ENCODE measurements around the gene TMUB2. TPM values are rescaled to one million over a fixed set of nuclear protein-coding genes. Genes with fewer than 3 reads are reported as not detected.

TMUB2 gene
- total and polyA plus RNA-seq, 2 of the 13 experiments (the other 11 are each of a cell fraction or from before 2014, with no cell fraction given): 26.9 to 50.8 TPM

DNA sequence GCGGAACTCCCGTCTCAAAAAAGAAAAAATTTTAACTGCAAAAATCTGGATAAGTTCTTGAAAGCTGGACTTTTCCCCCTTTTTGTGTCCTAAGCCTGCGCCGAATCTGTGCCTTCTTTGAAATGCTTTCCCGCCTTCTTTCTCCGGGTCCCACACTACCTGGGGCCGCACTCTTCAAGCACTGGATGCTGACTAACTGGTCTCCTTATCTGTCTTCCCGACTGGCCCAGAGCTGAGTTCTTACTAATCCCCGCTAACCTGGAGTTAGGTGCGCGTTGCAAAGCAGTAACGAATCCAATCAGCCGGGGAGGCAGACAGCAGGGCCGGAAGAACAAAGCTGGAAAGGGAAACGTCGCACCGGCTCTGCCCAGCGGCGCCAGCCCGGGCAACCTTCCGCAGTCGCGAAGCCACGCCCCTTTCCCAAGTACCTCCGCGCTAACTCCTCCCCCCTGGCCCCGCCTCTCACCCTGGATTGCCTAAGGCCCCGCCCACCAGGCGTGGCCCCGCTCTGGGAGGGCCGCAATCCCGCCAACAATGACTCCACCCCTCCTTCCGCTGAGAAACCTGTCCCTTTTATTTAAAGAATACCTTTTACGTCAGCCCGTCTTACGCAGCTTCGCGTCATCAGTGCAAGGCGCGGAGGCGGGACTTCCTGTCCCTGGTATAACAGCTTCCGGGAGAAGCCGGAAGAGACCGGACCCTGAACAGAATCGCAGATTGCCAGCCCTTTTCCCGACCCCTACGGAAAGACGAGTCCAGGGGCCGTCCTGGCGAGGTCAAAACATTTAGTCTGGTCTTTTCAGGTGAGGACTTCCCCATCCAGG lies at the start of gene TMUB2 (continued):
- TF ChIP-seq SP5 (CRISPR knock-in tag; IDR thresholded peaks at IDR 0.05; ENCODE audit: borderline replicate concordance, low read depth) (peak; percentile 91; the same call in 1 of the 2 replicates), ZNF382 (CRISPR knock-in tag; IDR thresholded peaks at IDR 0.05; ENCODE audit: borderline replicate concordance) (no peak), ZNF782 (CRISPR knock-in tag; IDR thresholded peaks at IDR 0.05; ENCODE audit: borderline replicate concordance) (no peak), JUN (CRISPR knock-in tag; IDR thresholded peaks at IDR 0.05) (peak; percentile 17), ZFAT (CRISPR knock-in tag; conservative IDR thresholded peaks at IDR 0.05) (peak; percentile 67; the same call in 1 of the 2 replicates), ZFP1 (CRISPR knock-in tag; IDR thresholded peaks at IDR 0.05) (peak; percentile 1; the same call in 1 of the 2 replicates), ONECUT2 (CRISPR knock-in tag; IDR thresholded peaks at IDR 0.05) (peak; percentile 57; the same call in 1 of the 2 replicates)
- TF ChIP-seq, protein P1, sequence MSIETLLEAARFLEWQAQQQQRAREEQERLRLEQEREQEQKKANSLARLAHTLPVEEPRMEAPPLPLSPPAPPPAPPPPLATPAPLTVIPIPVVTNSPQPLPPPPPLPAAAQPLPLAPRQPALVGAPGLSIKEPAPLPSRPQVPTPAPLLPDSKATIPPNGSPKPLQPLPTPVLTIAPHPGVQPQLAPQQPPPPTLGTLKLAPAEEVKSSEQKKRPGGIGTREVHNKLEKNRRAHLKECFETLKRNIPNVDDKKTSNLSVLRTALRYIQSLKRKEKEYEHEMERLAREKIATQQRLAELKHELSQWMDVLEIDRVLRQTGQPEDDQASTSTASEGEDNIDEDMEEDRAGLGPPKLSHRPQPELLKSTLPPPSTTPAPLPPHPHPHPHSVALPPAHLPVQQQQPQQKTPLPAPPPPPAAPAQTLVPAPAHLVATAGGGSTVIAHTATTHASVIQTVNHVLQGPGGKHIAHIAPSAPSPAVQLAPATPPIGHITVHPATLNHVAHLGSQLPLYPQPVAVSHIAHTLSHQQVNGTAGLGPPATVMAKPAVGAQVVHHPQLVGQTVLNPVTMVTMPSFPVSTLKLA (IDR thresholded peaks at IDR 0.05): peak; percentile 66
- TF ChIP-seq, protein P2, sequence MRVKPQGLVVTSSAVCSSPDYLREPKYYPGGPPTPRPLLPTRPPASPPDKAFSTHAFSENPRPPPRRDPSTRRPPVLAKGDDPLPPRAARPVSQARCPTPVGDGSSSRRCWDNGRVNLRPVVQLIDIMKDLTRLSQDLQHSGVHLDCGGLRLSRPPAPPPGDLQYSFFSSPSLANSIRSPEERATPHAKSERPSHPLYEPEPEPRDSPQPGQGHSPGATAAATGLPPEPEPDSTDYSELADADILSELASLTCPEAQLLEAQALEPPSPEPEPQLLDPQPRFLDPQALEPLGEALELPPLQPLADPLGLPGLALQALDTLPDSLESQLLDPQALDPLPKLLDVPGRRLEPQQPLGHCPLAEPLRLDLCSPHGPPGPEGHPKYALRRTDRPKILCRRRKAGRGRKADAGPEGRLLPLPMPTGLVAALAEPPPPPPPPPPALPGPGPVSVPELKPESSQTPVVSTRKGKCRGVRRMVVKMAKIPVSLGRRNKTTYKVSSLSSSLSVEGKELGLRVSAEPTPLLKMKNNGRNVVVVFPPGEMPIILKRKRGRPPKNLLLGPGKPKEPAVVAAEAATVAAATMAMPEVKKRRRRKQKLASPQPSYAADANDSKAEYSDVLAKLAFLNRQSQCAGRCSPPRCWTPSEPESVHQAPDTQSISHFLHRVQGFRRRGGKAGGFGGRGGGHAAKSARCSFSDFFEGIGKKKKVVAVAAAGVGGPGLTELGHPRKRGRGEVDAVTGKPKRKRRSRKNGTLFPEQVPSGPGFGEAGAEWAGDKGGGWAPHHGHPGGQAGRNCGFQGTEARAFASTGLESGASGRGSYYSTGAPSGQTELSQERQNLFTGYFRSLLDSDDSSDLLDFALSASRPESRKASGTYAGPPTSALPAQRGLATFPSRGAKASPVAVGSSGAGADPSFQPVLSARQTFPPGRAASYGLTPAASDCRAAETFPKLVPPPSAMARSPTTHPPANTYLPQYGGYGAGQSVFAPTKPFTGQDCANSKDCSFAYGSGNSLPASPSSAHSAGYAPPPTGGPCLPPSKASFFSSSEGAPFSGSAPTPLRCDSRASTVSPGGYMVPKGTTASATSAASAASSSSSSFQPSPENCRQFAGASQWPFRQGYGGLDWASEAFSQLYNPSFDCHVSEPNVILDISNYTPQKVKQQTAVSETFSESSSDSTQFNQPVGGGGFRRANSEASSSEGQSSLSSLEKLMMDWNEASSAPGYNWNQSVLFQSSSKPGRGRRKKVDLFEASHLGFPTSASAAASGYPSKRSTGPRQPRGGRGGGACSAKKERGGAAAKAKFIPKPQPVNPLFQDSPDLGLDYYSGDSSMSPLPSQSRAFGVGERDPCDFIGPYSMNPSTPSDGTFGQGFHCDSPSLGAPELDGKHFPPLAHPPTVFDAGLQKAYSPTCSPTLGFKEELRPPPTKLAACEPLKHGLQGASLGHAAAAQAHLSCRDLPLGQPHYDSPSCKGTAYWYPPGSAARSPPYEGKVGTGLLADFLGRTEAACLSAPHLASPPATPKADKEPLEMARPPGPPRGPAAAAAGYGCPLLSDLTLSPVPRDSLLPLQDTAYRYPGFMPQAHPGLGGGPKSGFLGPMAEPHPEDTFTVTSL (CRISPR knock-in tag; IDR thresholded peaks at IDR 0.05; ENCODE audit: borderline replicate concordance): peak; percentile 17; the same call in 1 of the 2 replicates
- TF ChIP-seq, protein P3, sequence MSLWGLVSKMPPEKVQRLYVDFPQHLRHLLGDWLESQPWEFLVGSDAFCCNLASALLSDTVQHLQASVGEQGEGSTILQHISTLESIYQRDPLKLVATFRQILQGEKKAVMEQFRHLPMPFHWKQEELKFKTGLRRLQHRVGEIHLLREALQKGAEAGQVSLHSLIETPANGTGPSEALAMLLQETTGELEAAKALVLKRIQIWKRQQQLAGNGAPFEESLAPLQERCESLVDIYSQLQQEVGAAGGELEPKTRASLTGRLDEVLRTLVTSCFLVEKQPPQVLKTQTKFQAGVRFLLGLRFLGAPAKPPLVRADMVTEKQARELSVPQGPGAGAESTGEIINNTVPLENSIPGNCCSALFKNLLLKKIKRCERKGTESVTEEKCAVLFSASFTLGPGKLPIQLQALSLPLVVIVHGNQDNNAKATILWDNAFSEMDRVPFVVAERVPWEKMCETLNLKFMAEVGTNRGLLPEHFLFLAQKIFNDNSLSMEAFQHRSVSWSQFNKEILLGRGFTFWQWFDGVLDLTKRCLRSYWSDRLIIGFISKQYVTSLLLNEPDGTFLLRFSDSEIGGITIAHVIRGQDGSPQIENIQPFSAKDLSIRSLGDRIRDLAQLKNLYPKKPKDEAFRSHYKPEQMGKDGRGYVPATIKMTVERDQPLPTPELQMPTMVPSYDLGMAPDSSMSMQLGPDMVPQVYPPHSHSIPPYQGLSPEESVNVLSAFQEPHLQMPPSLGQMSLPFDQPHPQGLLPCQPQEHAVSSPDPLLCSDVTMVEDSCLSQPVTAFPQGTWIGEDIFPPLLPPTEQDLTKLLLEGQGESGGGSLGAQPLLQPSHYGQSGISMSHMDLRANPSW (CRISPR knock-in tag; IDR thresholded peaks at IDR 0.05; ENCODE audit: borderline replicate concordance): peak; percentile 48; the same call in 1 of the 2 replicates
- TF ChIP-seq, protein P4, sequence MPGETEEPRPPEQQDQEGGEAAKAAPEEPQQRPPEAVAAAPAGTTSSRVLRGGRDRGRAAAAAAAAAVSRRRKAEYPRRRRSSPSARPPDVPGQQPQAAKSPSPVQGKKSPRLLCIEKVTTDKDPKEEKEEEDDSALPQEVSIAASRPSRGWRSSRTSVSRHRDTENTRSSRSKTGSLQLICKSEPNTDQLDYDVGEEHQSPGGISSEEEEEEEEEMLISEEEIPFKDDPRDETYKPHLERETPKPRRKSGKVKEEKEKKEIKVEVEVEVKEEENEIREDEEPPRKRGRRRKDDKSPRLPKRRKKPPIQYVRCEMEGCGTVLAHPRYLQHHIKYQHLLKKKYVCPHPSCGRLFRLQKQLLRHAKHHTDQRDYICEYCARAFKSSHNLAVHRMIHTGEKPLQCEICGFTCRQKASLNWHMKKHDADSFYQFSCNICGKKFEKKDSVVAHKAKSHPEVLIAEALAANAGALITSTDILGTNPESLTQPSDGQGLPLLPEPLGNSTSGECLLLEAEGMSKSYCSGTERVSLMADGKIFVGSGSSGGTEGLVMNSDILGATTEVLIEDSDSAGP (CRISPR knock-in tag; IDR thresholded peaks at IDR 0.05; ENCODE audit: borderline replicate concordance): peak; percentile 99
- TF ChIP-seq, protein P5, sequence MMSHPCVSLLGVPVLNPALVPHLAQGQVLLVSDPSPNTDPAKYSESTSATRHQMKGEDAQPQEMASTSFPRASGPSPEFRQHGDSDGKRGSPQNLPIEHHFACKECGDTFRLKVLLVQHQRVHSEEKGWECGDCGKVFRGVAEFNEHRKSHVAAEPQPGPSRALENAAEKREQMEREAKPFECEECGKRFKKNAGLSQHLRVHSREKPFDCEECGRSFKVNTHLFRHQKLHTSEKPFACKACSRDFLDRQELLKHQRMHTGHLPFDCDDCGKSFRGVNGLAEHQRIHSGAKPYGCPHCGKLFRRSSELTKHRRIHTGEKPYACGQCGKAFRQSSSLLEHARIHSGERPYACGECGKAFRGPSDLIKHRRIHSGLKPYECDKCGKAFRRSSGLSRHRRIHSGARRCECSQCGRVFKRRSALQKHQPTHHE (CRISPR knock-in tag; IDR thresholded peaks at IDR 0.05; ENCODE audit: borderline replicate concordance): 0 out of 2 replicates have a peak, but pooled peaks have one; percentile 30
- TF ChIP-seq, protein P6, sequence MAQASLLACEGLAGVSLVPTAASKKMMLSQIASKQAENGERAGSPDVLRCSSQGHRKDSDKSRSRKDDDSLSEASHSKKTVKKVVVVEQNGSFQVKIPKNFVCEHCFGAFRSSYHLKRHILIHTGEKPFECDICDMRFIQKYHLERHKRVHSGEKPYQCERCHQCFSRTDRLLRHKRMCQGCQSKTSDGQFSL (CRISPR knock-in tag; IDR thresholded peaks at IDR 0.05): 0 out of 2 replicates have a peak, but pooled peaks have one; percentile 33

Data from HepG2 (cell line).